K562 (cell line): Measurements from ENCODE around the gene CASD1. TPM values are rescaled to one million over a fixed set of nuclear protein-coding genes. Genes with fewer than 3 reads are reported as not detected.

Experiments used
- ATAC-seq: fragments of 200-7000 bp; cut with Tn5 transposase; 3 replicates; pipeline ENCODE4 v1.9.1; 2020; ENCODE audit warnings: moderate library complexity
- BruUV-seq: library from RNA; stranded (reverse); fragments of 400-500 nt; replicated peaks from 2 replicates; lab custom pipeline; 2021; lab: Mats Ljungman, UMichigan
- CTCF ChIA-PET: fragments of 300-600 bp; formaldehyde crosslinking; extraction: SDS; loops from one replicate; lab custom pipeline; 2021; ENCODE audit warnings: low intra/inter-chr PET ratio; lab: Yijun Ruan, JAX
- POLR2A ChIA-PET: fragments of 300-600, 350-650 bp; sonication (Branson Sonifier 250); formaldehyde crosslinking; extraction: SDS; loops from one replicate; lab custom pipeline; 2021; ENCODE audit warnings: antibody characterized with exemption, inconsistent platforms; lab: Yijun Ruan, JAX
- DNase-seq, 4 experiments: peaks; one replicate each; pipeline versions ENCODE4 v3.0.0 to v3.0.0-alpha.2; 2011 to 2018; ENCODE audit warnings: low spot score in 3 of 4, mixed read lengths in 3 of 4; ENCODE audit errors: extremely low read depth in 1 of 4
- FAIRE-seq: peaks from 2 replicates; lab custom pipeline; 2011; peaks lifted over from hg19 to GRCh38; lab: Jason Lieb, UNC
- H2AFZ ChIP-seq: 2 replicates; pipeline ENCODE4 v1.6.0; 2011; ENCODE audit warnings: low read depth, low read length, control low read depth, inconsistent platforms
- H3K27ac ChIP-seq: fragments of 200-600 bp; 3 replicates; pipeline ENCODE4 v1.8.0; 2011; ENCODE audit warnings: low read depth, mild to moderate bottlenecking, control low read depth, inconsistent platforms, low read length, moderate library complexity, mixed read lengths; ENCODE audit errors: extremely low read depth
- H3K27me3 ChIP-seq, 2 experiments: fragments of 300-600 bp in 1 of 2; 2 replicates in 1 of 2; 3 replicates in 1 of 2; pipeline versions ENCODE4 v1.6.0 to v1.8.0; 2011; ENCODE audit warnings: inconsistent platforms in 2 of 2, low read length in 2 of 2, mild to moderate bottlenecking in 1 of 2, mixed read lengths in 1 of 2, moderate library complexity in 1 of 2; ENCODE audit not compliant: control insufficient read depth in 2 of 2, insufficient read depth in 2 of 2
- H3K36me3 ChIP-seq: fragments of 300-600 bp; 3 replicates; pipeline ENCODE4 v1.8.0; 2011; ENCODE audit warnings: mild to moderate bottlenecking, low read length, inconsistent platforms; ENCODE audit not compliant: control insufficient read depth, insufficient read depth
- H3K4me1 ChIP-seq, 2 experiments: fragments of 200-600 bp in 1 of 2; replicated peaks in 1 of 2; 2 replicates in 1 of 2; 3 replicates in 1 of 2; pipeline versions ENCODE4 v1.5.1 to v1.8.0; 2011; ENCODE audit warnings: inconsistent platforms in 2 of 2, low read length in 2 of 2, mild to moderate bottlenecking in 1 of 2, mixed read lengths in 1 of 2, moderate library complexity in 1 of 2; ENCODE audit not compliant: control insufficient read depth in 2 of 2, insufficient read depth in 2 of 2
- H3K4me2 ChIP-seq: 2 replicates; pipeline ENCODE4 v1.6.1; 2011; ENCODE audit warnings: low read length, control low read depth, inconsistent platforms, mixed read lengths; ENCODE audit not compliant: insufficient read depth
- H3K4me3 ChIP-seq: fragments of 200-600 bp; sonication (generic), shearing (Covaris generic); 2 replicates; pipeline ENCODE4 v1.5.1; 2016; ENCODE audit warnings: control low read depth, inconsistent platforms
- H3K79me2 ChIP-seq: fragments of 200-600 bp; 3 replicates; pipeline ENCODE4 v1.8.0; 2011; ENCODE audit warnings: low read length, inconsistent platforms; ENCODE audit not compliant: control insufficient read depth, insufficient read depth
- H3K9ac ChIP-seq, 2 experiments: 2 replicates each; pipeline versions ENCODE4 v1.6.0 to v1.6.1; 2011; ENCODE audit warnings: low read depth in 2 of 2, low read length in 2 of 2, control low read depth in 1 of 2, inconsistent platforms in 1 of 2, mild to moderate bottlenecking in 1 of 2, mixed read lengths in 1 of 2; ENCODE audit not compliant: insufficient read depth in 1 of 2
- H3K9me1 ChIP-seq: one replicate; pipeline ENCODE4 v1.6.0; 2011; ENCODE audit warnings: inconsistent platforms, mild to moderate bottlenecking, low read length, moderate library complexity; ENCODE audit not compliant: control insufficient read depth, insufficient read depth
- H3K9me3 ChIP-seq: replicated peaks from 2 replicates; pipeline ENCODE4 v1.5.1; 2011; ENCODE audit warnings: low read depth, low read length, inconsistent platforms; ENCODE audit not compliant: control insufficient read depth, insufficient read depth
- H4K20me1 ChIP-seq: replicated peaks from 2 replicates; pipeline ENCODE4 v1.6.1; 2011; ENCODE audit warnings: low read length, inconsistent platforms, mixed read lengths; ENCODE audit not compliant: control insufficient read depth, insufficient read depth
- KLF13 ChIP-seq: fragments of 450-650 bp; IDR thresholded peaks from 2 replicates; pipeline ENCODE4 v1.6.1; 2016; ENCODE audit warnings: missing genetic modification characterization, low read depth, mild to moderate bottlenecking, missing compliant biosample characterization, moderate library complexity, borderline replicate concordance
- MYBL2 ChIP-seq, 2 experiments: fragments of 450-650 bp in 1 of 2; sonication (generic) in 1 of 2; formaldehyde crosslinking in 1 of 2; IDR thresholded peaks; 2 replicates each; pipeline versions ENCODE4 v1.6.1 to v1.8.1; 2017 to 2022; ENCODE audit warnings: borderline replicate concordance in 1 of 2, inconsistent platforms in 1 of 2, low read depth in 1 of 2, mild to moderate bottlenecking in 1 of 2, missing genetic modification reagents in 1 of 2, moderate library complexity in 1 of 2
- NONO ChIP-seq, 2 experiments: fragments of 200-400 bp in 1 of 2; fragments of 450-650 bp in 1 of 2; formaldehyde crosslinking in 1 of 2; IDR thresholded peaks; 2 replicates each; pipeline ENCODE4 v1.6.1; 2017; ENCODE audit warnings: low read depth in 2 of 2, mild to moderate bottlenecking in 2 of 2, moderate library complexity in 2 of 2, low read length in 1 of 2
- PHF8 ChIP-seq: fragments of 200-600 bp; sonication (generic); IDR thresholded peaks from 2 replicates; pipeline ENCODE4 v1.6.1; 2012; ENCODE audit warnings: mixed run types, mild to moderate bottlenecking, inconsistent platforms, low read length, moderate library complexity, borderline replicate concordance
- POLR3A ChIP-seq: IDR thresholded peaks from 2 replicates; pipeline ENCODE4 v1.6.1; 2011; ENCODE audit warnings: borderline replicate concordance, mild to moderate bottlenecking, moderate library complexity; ENCODE audit not compliant: insufficient read length, insufficient read depth; ENCODE audit errors: extremely low read depth
- RFX5 ChIP-seq: IDR thresholded peaks from 2 replicates; pipeline ENCODE4 v1.6.1; 2011; ENCODE audit warnings: low read depth, mild to moderate bottlenecking, improper control_type of control experiment, low read length
- ZFX ChIP-seq: sonication (generic); formaldehyde crosslinking; IDR thresholded peaks from 2 replicates; pipeline ENCODE4 v1.8.0; 2022; ENCODE audit warnings: mild to moderate bottlenecking, missing genetic modification reagents, moderate library complexity
- WGBS: fragments of 100-300 bp; shearing (Covaris generic); methylation state at CpG from one replicate; pipeline ENCODE4 v1.1.6; 2016; ENCODE audit warnings: low coverage, mixed read lengths; ENCODE audit not compliant: insufficient coverage; ENCODE audit errors: missing lambda C conversion rate; 5-methylcytosine and 5-hydroxymethylcytosine counted together
- in situ Hi-C: fragments of 300-500 bp; cut with MboI; formaldehyde crosslinking; loops from 4 replicates; pipeline ENCODE4 v1.15.0; 2018; ENCODE audit warnings: inconsistent platforms, mixed read lengths
- intact Hi-C: fragments of 100-400 bp; cut with micrococcal nuclease; formaldehyde crosslinking; loops from 2 replicates; pipeline ENCODE4 v1.14.2; 2022
- polyA plus RNA-seq, 8 experiments: library from polyadenylated mRNA; depleted of rRNA in 4 of 8; stranded (reverse) in 5 of 8; unstranded in 3 of 8; fragments of >200 nt; fragmentation: Nextera tagmentation in 2 of 8; fragmentation: Illumina TruSeq in 1 of 8; extraction: Ambion mirVana in 2 of 8; extraction: Trizol in 1 of 8; gene quantifications; 2 replicates each; pipeline versions ENCODE4 v1.2.1 to v1.2.3, GENCODE V29; 2011 to 2014; ENCODE audit warnings: inconsistent platforms in 1 of 8, missing spikeins in 1 of 8
- total RNA-seq, 7 experiments: library from RNA; depleted of rRNA in 6 of 7; stranded (reverse); fragments of >200 nt in 6 of 7; fragmentation: Illumina TruSeq in 2 of 7; extraction: Trizol in 2 of 7; gene quantifications; 2 replicates each; pipeline versions ENCODE4 v1.2.1 to v1.2.3, GENCODE V29; 2011 to 2021; ENCODE audit warnings: low replicate concordance in 1 of 7
- TF ChIP-seq, protein P1 (sequence below): sonication (generic); formaldehyde crosslinking; IDR thresholded peaks from 2 replicates; pipeline ENCODE4 v1.8.1; 2022; ENCODE audit warnings: missing genetic modification reagents
- TF ChIP-seq, protein P2 (sequence below), 2 experiments: fragments of 200-800 bp in 1 of 2; sonication (Bioruptor generic) in 1 of 2; sonication (generic) in 1 of 2; formaldehyde crosslinking in 1 of 2; IDR thresholded peaks in 1 of 2; conservative IDR thresholded peaks in 1 of 2; 2 replicates each; pipeline versions ENCODE4 v1.5.0 to v1.6.1; 2016 to 2020; ENCODE audit warnings: missing compliant biosample characterization in 1 of 2, missing genetic modification characterization in 1 of 2, missing genetic modification reagents in 1 of 2
- TF ChIP-seq, protein P3 (sequence below), 2 experiments: fragments of 450-650 bp; IDR thresholded peaks; 2 replicates each; pipeline ENCODE4 v1.6.1; 2018; ENCODE audit warnings: mild to moderate bottlenecking in 2 of 2, low read depth in 1 of 2; ENCODE audit not compliant: partially characterized antibody in 2 of 2

The CASD1 gene
- total and polyA plus RNA-seq, 9 of the 15 experiments (the other 6 are each of a cell fraction or from before 2014, with no cell fraction given): 1.2 to 8.2 (median 4.8) TPM

DNA sequence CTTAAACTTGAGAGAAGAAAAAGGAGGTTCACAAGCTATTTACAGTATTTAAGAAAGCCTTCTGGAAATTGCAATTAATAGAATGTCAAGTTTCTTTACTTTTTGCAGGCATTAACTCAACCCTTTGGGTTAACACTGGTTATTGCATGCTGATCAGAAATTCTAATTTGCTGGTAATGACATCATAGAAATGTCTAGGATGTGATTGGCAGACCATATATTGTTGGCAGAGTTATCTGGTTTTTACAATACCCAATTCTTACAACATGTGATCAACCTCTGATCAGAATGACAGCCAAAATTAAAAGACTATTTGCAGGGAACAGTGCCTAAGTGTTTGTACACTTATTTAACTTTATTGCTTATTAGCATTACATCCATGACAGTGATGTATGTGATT lies 1.6 kb upstream of the CASD1 start (continued):
- TF ChIP-seq, protein P1, sequence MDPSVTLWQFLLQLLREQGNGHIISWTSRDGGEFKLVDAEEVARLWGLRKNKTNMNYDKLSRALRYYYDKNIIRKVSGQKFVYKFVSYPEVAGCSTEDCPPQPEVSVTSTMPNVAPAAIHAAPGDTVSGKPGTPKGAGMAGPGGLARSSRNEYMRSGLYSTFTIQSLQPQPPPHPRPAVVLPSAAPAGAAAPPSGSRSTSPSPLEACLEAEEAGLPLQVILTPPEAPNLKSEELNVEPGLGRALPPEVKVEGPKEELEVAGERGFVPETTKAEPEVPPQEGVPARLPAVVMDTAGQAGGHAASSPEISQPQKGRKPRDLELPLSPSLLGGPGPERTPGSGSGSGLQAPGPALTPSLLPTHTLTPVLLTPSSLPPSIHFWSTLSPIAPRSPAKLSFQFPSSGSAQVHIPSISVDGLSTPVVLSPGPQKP (CRISPR knock-in tag): no peak
- TF ChIP-seq NONO (IDR thresholded peaks at IDR 0.05; ENCODE audit: low read depth in 2 of 2, low read length in 1 of 2) (no peak), RFX5 (no peak)

DNA sequence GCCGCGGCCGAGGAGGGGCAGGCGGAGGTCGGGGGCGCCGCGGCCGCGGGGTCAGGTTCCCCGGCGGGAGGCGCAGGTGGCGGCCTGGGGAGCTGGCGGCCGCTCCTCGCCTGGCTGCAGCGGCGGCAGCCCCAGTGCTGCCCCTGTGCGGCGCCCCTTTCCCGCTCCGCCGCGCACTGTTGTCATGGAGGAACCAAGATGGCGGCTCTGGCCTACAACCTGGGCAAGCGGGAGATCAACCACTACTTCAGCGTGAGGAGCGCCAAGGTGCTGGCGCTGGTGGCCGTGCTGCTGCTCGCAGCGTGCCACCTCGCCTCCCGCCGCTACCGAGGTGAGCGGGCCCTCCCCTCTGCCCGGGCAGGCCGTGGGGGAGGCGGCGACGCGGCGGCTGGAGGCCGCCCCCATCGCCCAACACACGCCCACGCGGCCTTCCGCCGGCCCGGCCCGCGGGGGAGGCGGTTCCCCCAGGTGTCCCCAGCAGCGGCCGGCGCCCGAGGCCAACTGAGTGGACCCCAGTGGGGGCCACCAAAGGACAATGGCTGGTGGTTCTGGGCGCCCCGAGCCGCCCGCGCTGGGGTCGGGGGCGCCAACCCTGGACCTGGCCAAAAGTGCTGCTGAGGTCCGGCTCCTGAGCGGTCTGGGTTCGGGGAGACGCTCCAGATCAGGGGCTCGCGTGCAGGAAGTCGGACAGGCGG lies 425 bp downstream of the CASD1 start:
- FAIRE-seq (peak; percentile 11), ATAC-seq (peak; percentile 93), DNase-seq (peak; percentile 79 to 91 (median 90))
- no peaks in the 10 kb centered on the region for H3K36me3 ChIP-seq
- no TSS peak for BruUV-seq
- H3K4me1 ChIP-seq: peaks cover 12 to 16% of the 10 kb centered on the region in 2 experiments; a peak in 4 of 5 replicates
- no peaks in the 10 kb centered on the region for H3K27me3 ChIP-seq
- in situ Hi-C loops: no loop called here
- intact Hi-C loops: loop anchor here (5.0 kb wide), 1 partner anchor 147 kb away; the partner anchor contains the start of gene SGCE
- under 1% methylated on average over 39 of the region's 75 CpGs for WGBS
- peak overlapping the region; percentile 90 for H3K4me2 ChIP-seq
- H3K4me3 ChIP-seq: peak overlapping the region; percentile 71
- peak overlapping the region; percentile 99 for H2AFZ ChIP-seq
- H3K9ac ChIP-seq: peak overlapping the region; percentile 91 to 99
- CTCF ChIA-PET: no interaction called here
- H3K27ac ChIP-seq: peak overlapping the region; percentile 95
- H3K79me2 ChIP-seq: peaks cover 10% of the 10 kb centered on the region; the same call in 2 of the 3 replicates
- H3K9me1 ChIP-seq: no peaks in the 10 kb centered on the region
- no peaks in the 10 kb centered on the region for H3K9me3 ChIP-seq
- no peaks in the 10 kb centered on the region for H4K20me1 ChIP-seq
- POLR2A ChIA-PET: no interaction called here
- TF ChIP-seq POLR3A (no peak), ZFX (peak; percentile 96), PHF8 (peak; percentile 97), KLF13 (peak; percentile 78; the same call in 1 of the 2 replicates), MYBL2 (IDR thresholded peaks at IDR 0.05; ENCODE audit: low read depth) (no peak), MYBL2 (CRISPR knock-in tag; IDR thresholded peaks at IDR 0.05; ENCODE audit: borderline replicate concordance) (no peak)
- TF ChIP-seq, protein P2, sequence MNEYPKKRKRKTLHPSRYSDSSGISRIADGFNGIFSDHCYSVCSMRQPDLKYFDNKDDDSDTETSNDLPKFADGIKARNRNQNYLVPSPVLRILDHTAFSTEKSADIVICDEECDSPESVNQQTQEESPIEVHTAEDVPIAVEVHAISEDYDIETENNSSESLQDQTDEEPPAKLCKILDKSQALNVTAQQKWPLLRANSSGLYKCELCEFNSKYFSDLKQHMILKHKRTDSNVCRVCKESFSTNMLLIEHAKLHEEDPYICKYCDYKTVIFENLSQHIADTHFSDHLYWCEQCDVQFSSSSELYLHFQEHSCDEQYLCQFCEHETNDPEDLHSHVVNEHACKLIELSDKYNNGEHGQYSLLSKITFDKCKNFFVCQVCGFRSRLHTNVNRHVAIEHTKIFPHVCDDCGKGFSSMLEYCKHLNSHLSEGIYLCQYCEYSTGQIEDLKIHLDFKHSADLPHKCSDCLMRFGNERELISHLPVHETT (CRISPR knock-in tag; conservative IDR thresholded peaks at IDR 0.05 in 1 of 2, IDR thresholded peaks at IDR 0.05 in 1 of 2): peak in 1 of 2 experiments; percentile 41; a peak in 1 of 4 replicates
- TF ChIP-seq, protein P3, sequence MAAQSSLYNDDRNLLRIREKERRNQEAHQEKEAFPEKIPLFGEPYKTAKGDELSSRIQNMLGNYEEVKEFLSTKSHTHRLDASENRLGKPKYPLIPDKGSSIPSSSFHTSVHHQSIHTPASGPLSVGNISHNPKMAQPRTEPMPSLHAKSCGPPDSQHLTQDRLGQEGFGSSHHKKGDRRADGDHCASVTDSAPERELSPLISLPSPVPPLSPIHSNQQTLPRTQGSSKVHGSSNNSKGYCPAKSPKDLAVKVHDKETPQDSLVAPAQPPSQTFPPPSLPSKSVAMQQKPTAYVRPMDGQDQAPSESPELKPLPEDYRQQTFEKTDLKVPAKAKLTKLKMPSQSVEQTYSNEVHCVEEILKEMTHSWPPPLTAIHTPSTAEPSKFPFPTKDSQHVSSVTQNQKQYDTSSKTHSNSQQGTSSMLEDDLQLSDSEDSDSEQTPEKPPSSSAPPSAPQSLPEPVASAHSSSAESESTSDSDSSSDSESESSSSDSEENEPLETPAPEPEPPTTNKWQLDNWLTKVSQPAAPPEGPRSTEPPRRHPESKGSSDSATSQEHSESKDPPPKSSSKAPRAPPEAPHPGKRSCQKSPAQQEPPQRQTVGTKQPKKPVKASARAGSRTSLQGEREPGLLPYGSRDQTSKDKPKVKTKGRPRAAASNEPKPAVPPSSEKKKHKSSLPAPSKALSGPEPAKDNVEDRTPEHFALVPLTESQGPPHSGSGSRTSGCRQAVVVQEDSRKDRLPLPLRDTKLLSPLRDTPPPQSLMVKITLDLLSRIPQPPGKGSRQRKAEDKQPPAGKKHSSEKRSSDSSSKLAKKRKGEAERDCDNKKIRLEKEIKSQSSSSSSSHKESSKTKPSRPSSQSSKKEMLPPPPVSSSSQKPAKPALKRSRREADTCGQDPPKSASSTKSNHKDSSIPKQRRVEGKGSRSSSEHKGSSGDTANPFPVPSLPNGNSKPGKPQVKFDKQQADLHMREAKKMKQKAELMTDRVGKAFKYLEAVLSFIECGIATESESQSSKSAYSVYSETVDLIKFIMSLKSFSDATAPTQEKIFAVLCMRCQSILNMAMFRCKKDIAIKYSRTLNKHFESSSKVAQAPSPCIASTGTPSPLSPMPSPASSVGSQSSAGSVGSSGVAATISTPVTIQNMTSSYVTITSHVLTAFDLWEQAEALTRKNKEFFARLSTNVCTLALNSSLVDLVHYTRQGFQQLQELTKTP (IDR thresholded peaks at IDR 0.05; ENCODE audit: low read depth in 1 of 2, partially characterized antibody in 2 of 2): no peak
